ENCODE results near the gene PLXNC1.

PLXNC1 gene

DNA sequence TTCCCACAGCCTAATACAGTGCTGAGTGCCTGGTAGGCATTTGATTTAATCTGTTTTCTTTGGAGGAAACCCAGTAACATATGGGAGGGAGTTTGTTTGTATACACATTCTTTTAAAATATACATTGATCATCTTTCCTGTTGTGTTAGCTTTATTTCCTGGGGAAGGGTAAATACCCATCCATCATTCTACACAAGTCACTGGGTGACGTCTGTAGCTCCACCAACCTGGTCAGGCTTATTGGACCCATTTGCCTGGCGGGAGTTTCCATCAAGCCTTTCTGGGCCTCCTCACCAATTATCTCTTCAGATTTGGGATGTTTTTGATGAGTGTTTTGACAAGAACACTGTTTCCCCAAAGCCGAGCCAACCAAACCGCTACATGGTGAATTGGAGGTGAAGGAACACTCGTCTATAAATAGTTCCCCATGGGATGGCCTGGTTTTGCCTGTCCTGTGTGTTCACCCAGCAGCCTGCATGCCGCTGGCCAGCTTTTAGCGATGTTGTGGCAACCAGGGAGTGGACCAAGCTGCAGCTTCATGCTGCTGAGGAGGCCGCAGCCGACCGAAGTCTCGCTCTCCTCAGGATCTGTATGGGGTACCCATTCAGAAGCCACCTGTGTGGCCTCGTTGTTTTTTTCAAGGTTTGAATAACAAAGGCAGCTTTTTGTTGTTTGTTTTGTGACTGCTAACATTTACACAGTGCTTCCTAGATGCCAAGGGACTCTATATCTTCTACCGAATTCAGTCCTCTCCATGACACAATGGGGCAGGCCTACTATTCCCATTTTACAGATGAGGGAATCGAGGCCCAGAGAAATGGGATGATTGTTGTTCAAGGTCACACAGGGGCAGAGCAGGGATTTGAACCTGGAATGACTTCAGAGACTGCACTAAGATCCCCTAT, 22.6 kb downstream of the PLXNC1 start:
- Histone ChIP-seq H3K4me3 (ENCODE audit: low read depth, low read length, poor library complexity, severe bottlenecking) (no peak overlapping the region), H3K9me2 (ENCODE audit: low read depth, low read length) (no peaks in the 10 kb centered on the region), H3K4me2 (ENCODE audit: low read length) (no peak overlapping the region), H3K79me2 (ENCODE audit: insufficient read depth, low read length) (no peaks in the 10 kb centered on the region), H3F3A (ENCODE audit: insufficient read depth, low read length) (no peaks in the 10 kb centered on the region), H4K20me1 (ENCODE audit: insufficient read depth, low read length) (no peaks in the 10 kb centered on the region), H3K27ac (ENCODE audit: low read depth, low read length, poor library complexity, severe bottlenecking) (no peak overlapping the region), H3K36me3 (ENCODE audit: insufficient read depth, low read length) (no peaks in the 10 kb centered on the region), H3K9ac (ENCODE audit: low read length) (no peak overlapping the region), H3K9me3 (ENCODE audit: low read length) (no peaks in the 10 kb centered on the region), H2AFZ (ENCODE audit: low read length) (no peak overlapping the region), H3K27me3 (ENCODE audit: insufficient read depth, low read length) (no peaks in the 10 kb centered on the region; the same call in 1 of the 2 replicates), H3K4me1 (ENCODE audit: insufficient read depth, low read length, severe bottlenecking) (peaks cover 33% of the 10 kb centered on the region)
- TF ChIP-seq, protein P1, sequence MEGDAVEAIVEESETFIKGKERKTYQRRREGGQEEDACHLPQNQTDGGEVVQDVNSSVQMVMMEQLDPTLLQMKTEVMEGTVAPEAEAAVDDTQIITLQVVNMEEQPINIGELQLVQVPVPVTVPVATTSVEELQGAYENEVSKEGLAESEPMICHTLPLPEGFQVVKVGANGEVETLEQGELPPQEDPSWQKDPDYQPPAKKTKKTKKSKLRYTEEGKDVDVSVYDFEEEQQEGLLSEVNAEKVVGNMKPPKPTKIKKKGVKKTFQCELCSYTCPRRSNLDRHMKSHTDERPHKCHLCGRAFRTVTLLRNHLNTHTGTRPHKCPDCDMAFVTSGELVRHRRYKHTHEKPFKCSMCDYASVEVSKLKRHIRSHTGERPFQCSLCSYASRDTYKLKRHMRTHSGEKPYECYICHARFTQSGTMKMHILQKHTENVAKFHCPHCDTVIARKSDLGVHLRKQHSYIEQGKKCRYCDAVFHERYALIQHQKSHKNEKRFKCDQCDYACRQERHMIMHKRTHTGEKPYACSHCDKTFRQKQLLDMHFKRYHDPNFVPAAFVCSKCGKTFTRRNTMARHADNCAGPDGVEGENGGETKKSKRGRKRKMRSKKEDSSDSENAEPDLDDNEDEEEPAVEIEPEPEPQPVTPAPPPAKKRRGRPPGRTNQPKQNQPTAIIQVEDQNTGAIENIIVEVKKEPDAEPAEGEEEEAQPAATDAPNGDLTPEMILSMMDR (IDR thresholded peaks at IDR 0.05; ENCODE audit: low read length): no peak
- no peak for TF ChIP-seq EZH2 (IDR thresholded peaks at IDR 0.05; ENCODE audit: borderline replicate concordance, low read length)

GRCh38 chr12:94171595-94171930, 23.2 kb downstream of the PLXNC1 start:
- no peaks in the 10 kb centered on the region for H3K9me3 ChIP-seq (ENCODE audit: low read length)
- H3K4me2 ChIP-seq (ENCODE audit: low read length): no peak overlapping the region
- no peaks in the 10 kb centered on the region for H3K36me3 ChIP-seq (ENCODE audit: insufficient read depth, low read length)
- no peaks in the 10 kb centered on the region; the same call in 1 of the 2 replicates for H3K27me3 ChIP-seq (ENCODE audit: insufficient read depth, low read length)
- no peaks in the 10 kb centered on the region for H3F3A ChIP-seq (ENCODE audit: insufficient read depth, low read length)
- no peaks in the 10 kb centered on the region for H3K79me2 ChIP-seq (ENCODE audit: insufficient read depth, low read length)
- no peak overlapping the region for H3K4me3 ChIP-seq (ENCODE audit: low read depth, low read length, poor library complexity, severe bottlenecking)
- H3K9me2 ChIP-seq (ENCODE audit: low read depth, low read length): no peaks in the 10 kb centered on the region
- TF ChIP-seq EZH2 (IDR thresholded peaks at IDR 0.05; ENCODE audit: borderline replicate concordance, low read length): no peak
- H3K4me1 ChIP-seq (ENCODE audit: insufficient read depth, low read length, severe bottlenecking): peaks cover 37% of the 10 kb centered on the region
- no peak overlapping the region for H3K9ac ChIP-seq (ENCODE audit: low read length)
- H2AFZ ChIP-seq (ENCODE audit: low read length): no peak overlapping the region
- H3K27ac ChIP-seq (ENCODE audit: low read depth, low read length, poor library complexity, severe bottlenecking): no peak overlapping the region
- no peaks in the 10 kb centered on the region for H4K20me1 ChIP-seq (ENCODE audit: insufficient read depth, low read length)

GRCh38 chr12:94172031-94172430, 23.7 kb downstream of the PLXNC1 start:
- Histone ChIP-seq H3K27me3 (ENCODE audit: insufficient read depth, low read length) (no peaks in the 10 kb centered on the region; the same call in 1 of the 2 replicates), H3K9ac (ENCODE audit: low read length) (no peak overlapping the region), H3K9me2 (ENCODE audit: low read depth, low read length) (no peaks in the 10 kb centered on the region), H3K4me3 (ENCODE audit: low read depth, low read length, poor library complexity, severe bottlenecking) (no peak overlapping the region), H3F3A (ENCODE audit: insufficient read depth, low read length) (no peaks in the 10 kb centered on the region), H2AFZ (ENCODE audit: low read length) (no peak overlapping the region), H3K27ac (ENCODE audit: low read depth, low read length, poor library complexity, severe bottlenecking) (no peak overlapping the region), H3K36me3 (ENCODE audit: insufficient read depth, low read length) (no peaks in the 10 kb centered on the region), H3K4me1 (ENCODE audit: insufficient read depth, low read length, severe bottlenecking) (peaks cover 37% of the 10 kb centered on the region), H3K79me2 (ENCODE audit: insufficient read depth, low read length) (no peaks in the 10 kb centered on the region), H4K20me1 (ENCODE audit: insufficient read depth, low read length) (no peaks in the 10 kb centered on the region), H3K4me2 (ENCODE audit: low read length) (no peak overlapping the region), H3K9me3 (ENCODE audit: low read length) (no peaks in the 10 kb centered on the region)
- TF ChIP-seq, protein P1 (IDR thresholded peaks at IDR 0.05; ENCODE audit: low read length): no peak
- TF ChIP-seq EZH2 (IDR thresholded peaks at IDR 0.05; ENCODE audit: borderline replicate concordance, low read length): no peak

Data from OCI-LY1 (cell line).